HUES48 (cell line): Measurements from ENCODE around the gene TNPO3.
"Not testable (repeated sequence)": the region's sequence is repeated elsewhere in the genome, so short reads cannot be mapped to it uniquely, and the experiment has no call there.

Experiments used
- H3K27ac ChIP-seq: one replicate; pipeline ENCODE4 v1.7.0; 2013; ENCODE audit warnings: low read depth, low read length, inconsistent platforms
- H3K27me3 ChIP-seq: 2 replicates; pipeline ENCODE4 v1.6.1; 2013; ENCODE audit warnings: mild to moderate bottlenecking, low read length; ENCODE audit not compliant: control insufficient read depth, insufficient read depth
- H3K36me3 ChIP-seq: 2 replicates; pipeline ENCODE4 v1.6.1; 2013; ENCODE audit warnings: low read length; ENCODE audit not compliant: control insufficient read depth, insufficient read depth
- H3K4me1 ChIP-seq: 2 replicates; pipeline ENCODE4 v1.6.1; 2013; ENCODE audit warnings: mild to moderate bottlenecking, low read length; ENCODE audit not compliant: control insufficient read depth, insufficient read depth
- H3K4me3 ChIP-seq: 2 replicates; pipeline ENCODE4 v1.5.1; 2013; ENCODE audit warnings: mild to moderate bottlenecking, low read depth, low read length
- H3K9ac ChIP-seq: 2 replicates; pipeline ENCODE4 v1.6.1; 2013; ENCODE audit warnings: mild to moderate bottlenecking, low read depth, low read length, moderate library complexity
- H3K9me3 ChIP-seq: 2 replicates; pipeline ENCODE4 v1.6.1; 2013; ENCODE audit warnings: low read length; ENCODE audit not compliant: control insufficient read depth, insufficient read depth

TNPO3 gene

DNA sequence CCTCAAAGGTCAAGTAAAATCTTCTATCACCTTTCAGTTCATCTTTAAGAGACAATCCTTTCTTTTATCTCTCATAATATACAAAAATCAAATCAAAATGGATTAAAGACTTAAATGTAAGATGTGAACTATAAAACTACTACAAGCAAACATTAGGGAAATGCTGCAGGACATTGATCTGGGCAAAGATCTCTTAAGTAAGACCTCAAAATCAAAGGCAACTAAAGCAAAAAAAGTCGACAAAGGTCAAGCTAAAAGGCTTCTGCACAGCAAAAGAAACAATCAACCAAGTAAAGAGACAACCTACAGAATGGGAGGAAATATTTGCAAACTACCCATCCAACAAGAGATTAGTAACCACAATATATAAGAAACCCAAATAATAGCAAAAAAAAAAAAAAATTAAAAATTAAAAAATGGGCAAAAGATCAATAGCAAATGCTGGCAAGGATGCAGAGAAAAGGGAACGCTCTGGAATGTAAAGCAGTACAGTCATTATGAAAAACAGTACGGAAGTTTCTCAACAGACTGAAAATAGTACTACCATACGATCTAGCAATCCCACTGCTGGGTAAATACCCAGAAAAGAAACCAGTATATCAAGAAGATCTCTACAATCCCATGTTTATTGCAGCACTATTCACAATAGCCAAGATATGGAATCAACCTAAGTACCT lies 41.7 kb downstream of the TNPO3 start:
- H3K9ac ChIP-seq = no peak overlapping the region
- no peaks in the 10 kb centered on the region for H3K27me3 ChIP-seq
- H3K9me3 ChIP-seq = no peaks in the 10 kb centered on the region
- no peak overlapping the region for H3K27ac ChIP-seq
- H3K36me3 ChIP-seq = peaks cover 87% of the 10 kb centered on the region
- H3K4me3 ChIP-seq = no peak overlapping the region
- no peaks in the 10 kb centered on the region for H3K4me1 ChIP-seq

DNA sequence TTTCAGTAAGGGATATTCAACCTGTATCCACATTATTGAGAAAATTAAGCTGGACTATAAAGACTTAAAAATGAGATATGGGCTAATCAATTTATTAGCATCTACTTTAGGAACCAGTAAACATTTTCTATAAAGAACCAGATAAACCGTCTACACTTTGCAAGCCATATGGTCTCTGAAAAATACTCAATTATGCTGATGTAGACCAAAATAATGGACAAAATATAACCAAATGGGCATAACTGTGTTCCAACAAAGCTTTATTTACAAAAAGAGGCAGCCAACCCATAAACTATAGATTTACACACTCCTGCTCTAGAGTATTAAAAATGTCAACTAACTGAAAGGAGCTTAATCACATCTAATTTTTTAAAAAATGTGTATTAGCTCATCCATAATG lies 42.3 kb downstream of the TNPO3 start:
- no peaks in the 10 kb centered on the region for H3K4me1 ChIP-seq
- peaks cover 86% of the 10 kb centered on the region for H3K36me3 ChIP-seq
- H3K4me3 ChIP-seq = no peak overlapping the region
- no peak overlapping the region for H3K27ac ChIP-seq
- H3K9ac ChIP-seq = no peak overlapping the region
- H3K9me3 ChIP-seq = no peaks in the 10 kb centered on the region
- H3K27me3 ChIP-seq = no peaks in the 10 kb centered on the region

GRCh38 chr7:129010075-129010474 lies 44.8 kb downstream of the TNPO3 start:
- H3K9me3 ChIP-seq = no peaks in the 10 kb centered on the region
- no peak overlapping the region for H3K27ac ChIP-seq
- no peaks in the 10 kb centered on the region for H3K4me1 ChIP-seq
- H3K9ac ChIP-seq = no peak overlapping the region
- peaks cover 82% of the 10 kb centered on the region for H3K36me3 ChIP-seq
- no peak overlapping the region for H3K4me3 ChIP-seq
- H3K27me3 ChIP-seq = no peaks in the 10 kb centered on the region

DNA sequence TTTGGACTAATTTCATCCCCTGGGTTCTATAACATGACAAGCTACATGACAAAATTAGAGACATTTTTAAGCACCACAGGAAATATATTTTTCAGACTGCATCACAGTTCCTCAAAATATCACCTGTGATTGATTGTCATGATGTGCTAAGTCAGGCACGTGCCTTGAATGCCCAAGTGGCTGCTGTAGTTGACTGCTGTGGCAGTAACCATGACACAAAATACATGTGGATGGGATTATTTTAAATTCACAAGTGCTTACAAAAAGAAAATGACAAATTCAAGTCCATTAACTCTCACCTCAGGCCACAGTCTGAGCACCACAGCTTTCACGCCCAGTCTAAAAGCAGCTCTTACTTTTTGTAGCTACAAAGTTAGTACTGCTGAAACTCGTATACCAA lies 45.5 kb downstream of the TNPO3 start:
- Histone ChIP-seq H3K9ac (no peak overlapping the region), H3K27ac (no peak overlapping the region), H3K36me3 (peaks cover 82% of the 10 kb centered on the region), H3K27me3 (no peaks in the 10 kb centered on the region), H3K9me3 (no peaks in the 10 kb centered on the region), H3K4me3 (no peak overlapping the region), H3K4me1 (no peaks in the 10 kb centered on the region)

GRCh38 chr7:129008645-129009414 lies 46.1 kb downstream of the TNPO3 start:
- Histone ChIP-seq H3K4me3 (no peak overlapping the region), H3K4me1 (no peaks in the 10 kb centered on the region), H3K9ac (no peak overlapping the region), H3K9me3 (no peaks in the 10 kb centered on the region), H3K36me3 (peaks cover 82% of the 10 kb centered on the region), H3K27me3 (no peaks in the 10 kb centered on the region), H3K27ac (no peak overlapping the region)

DNA sequence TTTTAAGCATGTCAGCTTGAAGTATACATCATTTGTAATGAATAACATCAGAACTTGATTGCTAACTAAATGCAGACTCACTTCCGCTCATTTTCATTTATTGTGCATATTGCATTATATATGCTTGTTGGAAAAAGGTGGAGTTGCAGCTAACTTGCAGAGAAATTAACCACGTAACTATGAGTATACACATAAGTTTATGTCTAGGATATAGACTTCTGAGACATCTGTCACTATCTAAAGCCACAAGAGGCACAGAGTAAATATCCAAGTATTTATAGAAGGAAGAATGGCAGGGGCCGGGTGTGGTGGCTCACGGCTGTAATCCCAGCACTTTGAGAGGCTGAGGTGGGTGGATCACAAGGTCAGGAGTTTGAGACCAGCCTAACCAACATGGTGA lies 47.3 kb downstream of the TNPO3 start:
- H3K4me3 ChIP-seq = no peak overlapping the region
- no peaks in the 10 kb centered on the region for H3K4me1 ChIP-seq
- H3K36me3 ChIP-seq = peaks cover 78% of the 10 kb centered on the region
- H3K9me3 ChIP-seq = no peaks in the 10 kb centered on the region
- no peaks in the 10 kb centered on the region for H3K27me3 ChIP-seq
- H3K27ac ChIP-seq = no peak overlapping the region
- H3K9ac ChIP-seq = no peak overlapping the region

- H3K27me3 ChIP-seq = no peaks in the 10 kb centered on the region
- H3K9me3 ChIP-seq = no peaks in the 10 kb centered on the region
- H3K36me3 ChIP-seq = peaks cover 80% of the 10 kb centered on the region
- no peaks in the 10 kb centered on the region for H3K4me1 ChIP-seq
- no peak overlapping the region for H3K4me3 ChIP-seq
- no peak overlapping the region for H3K27ac ChIP-seq
- no peak overlapping the region for H3K9ac ChIP-seq
Measured at GRCh38 chr7:129006636-129007414, 48.1 kb downstream of the TNPO3 start.

- H3K36me3 ChIP-seq = peaks cover 86% of the 10 kb centered on the region
- H3K9me3 ChIP-seq = no peaks in the 10 kb centered on the region
Measured at GRCh38 chr7:129005186-129005585, 49.7 kb downstream of the TNPO3 start.

DNA sequence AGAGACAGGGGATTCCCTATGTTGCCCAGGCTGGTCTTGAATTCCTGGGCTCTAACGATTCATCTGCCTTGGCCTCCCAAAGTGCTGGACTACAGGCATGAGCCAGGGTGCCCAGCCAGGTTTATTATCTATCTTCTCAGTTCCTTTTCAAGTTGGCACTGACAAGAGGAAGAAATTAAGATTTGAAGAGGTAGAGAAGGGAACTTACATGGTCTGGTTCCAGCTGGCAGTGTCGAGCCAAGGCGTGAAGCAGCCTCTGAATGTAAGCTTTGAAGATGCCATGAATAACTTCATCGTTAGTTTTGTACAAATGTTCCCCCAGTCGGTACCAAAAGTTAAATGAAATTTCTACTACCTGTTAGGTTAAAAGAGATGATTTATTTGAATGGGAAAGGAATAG lies 57.7 kb downstream of the TNPO3 start:
- Histone ChIP-seq H3K9ac (no peak overlapping the region), H3K4me1 (no peaks in the 10 kb centered on the region), H3K27ac (no peak overlapping the region), H3K9me3 (no peaks in the 10 kb centered on the region), H3K27me3 (no peaks in the 10 kb centered on the region), H3K4me3 (no peak overlapping the region), H3K36me3 (peaks cover 88% of the 10 kb centered on the region)

More at GRCh38 chr7:129005186-129005585, 49.7 kb downstream of the TNPO3 start:
- H3K27ac ChIP-seq = no peak overlapping the region
- no peaks in the 10 kb centered on the region for H3K4me1 ChIP-seq
- no peak overlapping the region for H3K4me3 ChIP-seq
- H3K27me3 ChIP-seq = no peaks in the 10 kb centered on the region
- no peak overlapping the region for H3K9ac ChIP-seq

DNA sequence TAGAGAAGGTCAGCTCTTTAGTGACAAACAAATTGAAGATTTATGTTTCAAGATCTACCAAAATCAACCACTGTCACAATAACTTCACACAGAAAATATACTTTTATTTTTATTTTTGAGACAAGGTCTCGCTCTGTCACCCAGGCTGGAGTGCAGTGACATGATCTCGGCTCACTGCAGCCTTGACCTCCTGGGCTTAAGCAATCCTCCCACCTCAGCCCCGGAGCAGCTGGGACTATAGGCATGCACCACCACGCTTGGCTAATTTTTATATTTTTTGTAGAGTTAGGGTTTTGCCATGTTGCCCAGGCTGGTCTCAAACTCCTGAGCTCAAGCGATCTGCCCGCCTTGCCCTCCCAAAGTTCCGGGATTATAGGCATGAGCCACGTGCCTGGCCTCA lies 60.4 kb downstream of the TNPO3 start:
- H3K4me3 ChIP-seq, H3K27ac ChIP-seq, H3K27me3 ChIP-seq, H3K4me1 ChIP-seq, H3K9ac ChIP-seq, H3K9me3 ChIP-seq: not testable (repeated sequence)
- H3K36me3 ChIP-seq = peaks cover 90% of the 10 kb centered on the region

DNA sequence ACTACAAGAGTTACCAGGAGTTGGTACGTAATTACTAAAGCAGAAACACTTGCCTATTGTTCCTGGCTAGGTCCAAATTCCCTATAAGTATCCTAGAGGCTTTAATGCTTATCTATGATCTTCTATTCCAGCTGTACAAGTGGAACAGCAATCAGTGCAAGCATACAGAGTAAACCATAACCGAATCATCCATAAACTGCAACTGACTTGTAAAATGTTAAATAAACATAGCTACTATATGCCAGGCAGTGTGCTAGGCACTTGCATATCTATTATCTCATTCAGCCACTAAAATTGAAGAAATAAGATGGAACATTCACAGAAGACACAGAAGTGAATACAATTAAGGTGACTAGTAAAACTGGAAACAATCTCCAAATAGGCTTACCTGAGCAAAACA lies 61.5 kb downstream of the TNPO3 start:
- Histone ChIP-seq H3K27me3 (no peaks in the 10 kb centered on the region), H3K36me3 (peaks cover 93% of the 10 kb centered on the region), H3K9me3 (no peaks in the 10 kb centered on the region), H3K9ac (no peak overlapping the region), H3K4me3 (no peak overlapping the region), H3K27ac (no peak overlapping the region), H3K4me1 (no peaks in the 10 kb centered on the region)
